ENCODE measurements around the gene SLC2A3. TPM values are rescaled to one million over a fixed set of nuclear protein-coding genes. Genes with fewer than 3 reads are reported as not detected.

SLC2A3 gene
- polyA plus RNA-seq = 117 and 151 TPM in 2 replicates

GRCh38 chr12:7935590-7936581, at the start of gene SLC2A3:
SLC2A3 (minus strand) TSS chr12:7936187; CDS start chr12:7936034, 153 bp downstream.

DNA sequence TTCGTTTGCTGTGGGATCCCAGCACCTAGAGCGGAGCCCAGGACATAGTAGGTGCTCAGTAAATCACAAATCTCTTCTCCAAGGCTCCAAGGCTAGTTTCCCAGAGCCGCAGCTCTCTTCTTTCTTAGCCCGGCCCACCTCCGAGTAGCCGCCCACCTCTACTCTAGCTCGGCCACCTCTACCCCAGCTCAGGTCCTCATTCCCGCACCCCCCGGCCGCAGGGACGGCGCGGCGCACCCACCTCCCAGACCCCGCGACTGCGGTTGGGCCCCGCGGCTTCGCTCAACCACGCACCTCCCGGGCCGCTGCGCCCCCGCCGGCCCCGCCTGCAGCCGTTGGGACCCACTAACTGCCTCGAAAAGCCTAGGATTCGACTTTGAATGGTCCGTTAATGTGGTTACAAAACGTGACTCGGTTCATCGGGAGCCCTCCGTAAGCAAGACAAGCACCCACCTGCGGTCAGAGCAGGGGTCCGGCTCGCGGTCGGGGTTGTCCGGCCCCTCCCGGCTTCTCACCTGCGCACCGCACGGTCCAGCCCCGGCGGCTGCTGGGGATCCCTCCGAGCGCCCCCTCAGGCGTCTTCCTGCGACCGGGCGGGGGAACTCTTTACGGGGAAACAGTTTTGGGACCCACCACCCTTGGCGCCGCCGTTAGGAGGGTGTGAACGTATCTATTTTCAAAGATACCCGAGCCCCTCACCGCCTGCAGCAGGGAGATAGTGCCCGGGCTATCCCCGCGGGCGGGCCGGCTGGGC, 63.2 kb downstream of the SLC2A3 start, which contains the start of gene SLC2A14:
Gene SLC2A14, minus strand, starts transcription at position 350 of the 754 bp plus-strand sequence. CDS start 3,035 bp downstream, outside the sequence.

Other genes with a start within 250 kb of the SLC2A3 start
- not detected in 2 replicates for gene GDF3, start 240.4 kb downstream of the SLC2A3 start, polyA plus RNA-seq
- not detected in 2 replicates for gene DPPA3, start 224.8 kb downstream of the SLC2A3 start, polyA plus RNA-seq
- not detected in 2 replicates for gene CLEC4C, start 188.8 kb downstream of the SLC2A3 start, polyA plus RNA-seq
- gene NANOGNB, start 171.0 kb downstream of the SLC2A3 start, polyA plus RNA-seq = not detected in 2 replicates
- gene NANOG, start 146.8 kb downstream of the SLC2A3 start, polyA plus RNA-seq = 0.09 TPM in 1 of 2 replicates, not detected in the other
- gene SLC2A14, start 63.3 kb downstream of the SLC2A3 start, polyA plus RNA-seq = 1.7 and 2.1 TPM in 2 replicates
- 1.2 and 1.4 TPM in 2 replicates for gene FOXJ2, start 96.5 kb upstream of the SLC2A3 start, polyA plus RNA-seq
- gene C3AR1, start 130.2 kb upstream of the SLC2A3 start, polyA plus RNA-seq = not detected in 2 replicates
- 69.7 and 73.0 TPM in 2 replicates for gene NECAP1, start 146.1 kb upstream of the SLC2A3 start, polyA plus RNA-seq
- 1.2 and 3.8 TPM in 2 replicates for gene CLEC4A, start 187.4 kb upstream of the SLC2A3 start, polyA plus RNA-seq
- gene ZNF705A, start 220.8 kb upstream of the SLC2A3 start, polyA plus RNA-seq = 0.97 TPM in 1 of 2 replicates, not detected in the other